ENCODE measurements around the gene NLGN1. TPM values are rescaled to one million over a fixed set of nuclear protein-coding genes. Genes with fewer than 3 reads are reported as not detected.

Gene NLGN1
- total and polyA plus RNA-seq, 2 of the 8 experiments (the other 6 are each of a cell fraction or from before 2014, with no cell fraction given) = 7.8 to 14.8 TPM

GRCh38 chr3:174083706-174084105 lies 686.2 kb downstream of the NLGN1 start (continued):
- no peak for TF ChIP-seq ATF3 (IDR thresholded peaks at IDR 0.05; ENCODE audit: insufficient read depth, low read depth, low read length)
